Measurements from ENCODE around the gene SLC10A7.

Gene SLC10A7

DNA sequence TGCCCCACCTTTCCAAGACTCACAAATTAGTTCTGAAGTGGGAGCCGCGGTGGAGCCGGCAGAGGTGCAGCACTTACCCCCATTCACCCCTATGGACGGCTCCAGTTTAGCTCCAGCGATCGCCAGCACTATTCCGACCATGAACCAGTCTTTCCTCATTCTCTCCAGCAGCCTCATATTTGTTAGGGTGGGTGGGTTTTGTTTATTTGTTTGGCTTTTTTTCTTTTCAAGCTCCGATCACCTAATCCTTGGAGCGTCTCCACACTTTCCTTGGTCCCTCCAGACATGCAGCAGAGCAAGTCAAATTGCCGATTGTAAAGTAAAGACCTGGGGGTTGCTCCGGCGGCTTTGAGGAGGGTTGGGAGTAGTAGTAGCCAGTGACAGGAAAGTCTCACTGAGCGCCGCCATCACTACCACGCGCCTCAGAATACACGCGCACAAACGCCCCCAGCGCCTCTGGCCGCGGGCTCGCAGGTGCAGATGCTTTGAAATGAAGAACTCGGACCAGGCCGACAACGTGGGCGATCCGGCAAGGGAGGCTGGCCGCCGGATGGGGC, at the start of gene SLC10A7:
Gene SLC10A7 (minus strand): TSS at position 400 of the 557 bp plus-strand sequence. CDS start 223 bp downstream, at position 177.
- no peaks in the 10 kb centered on the region for H3K27me3 Mint-ChIP-seq
- ATAC-seq (replicated peaks; ENCODE audit: extremely low read depth, poor library complexity, severe bottlenecking), result peak; percentile 82
- H3K4me1 Mint-ChIP-seq, result peaks cover 13% of the 10 kb centered on the region

DNA sequence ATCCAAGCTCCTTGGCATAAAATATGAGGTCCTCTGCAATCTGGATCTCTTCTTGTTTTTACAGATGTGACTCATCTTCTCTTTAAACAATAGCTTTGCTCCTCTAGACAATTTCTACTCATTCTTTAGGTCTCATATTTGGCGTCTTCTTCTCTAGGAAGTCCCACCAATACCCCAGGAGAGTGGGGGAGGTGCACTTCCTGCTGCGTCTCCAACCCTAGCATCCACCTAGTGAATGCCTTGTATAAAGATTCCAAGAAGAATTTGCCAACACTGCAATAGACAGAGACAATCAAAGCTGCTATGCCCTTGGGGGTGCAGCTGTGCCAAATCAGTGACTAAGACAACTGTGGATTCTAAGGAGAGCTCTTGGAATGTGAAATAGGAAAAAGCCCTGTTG, 45.7 kb upstream of the SLC10A7 start:
- no peak overlapping the region for H3K27ac Mint-ChIP-seq (ENCODE audit: low read depth)

More for the DNA sequence above, at the start of gene SLC10A7:
- H3K9me3 Mint-ChIP-seq, result no peaks in the 10 kb centered on the region
- no peak within 1 kb of the TSS for H3K4me3 Mint-ChIP-seq
- H3K36me3 Mint-ChIP-seq (ENCODE audit: insufficient read depth), result peaks cover 2% of the 10 kb centered on the region
- no peak within 1 kb of the TSS for H3K27ac Mint-ChIP-seq (ENCODE audit: low read depth)
- DNase-seq (ENCODE audit: low spot score in 2 of 2), result peak; percentile 44 to 45

GRCh38 chr4:146564492-146564891, 42.8 kb upstream of the SLC10A7 start:
- H3K9me3 Mint-ChIP-seq, result no peaks in the 10 kb centered on the region
- DNase-seq (ENCODE audit: low spot score in 2 of 2) (no peak), ATAC-seq (replicated peaks; ENCODE audit: extremely low read depth, poor library complexity, severe bottlenecking) (no peak)
- peaks cover 2% of the 10 kb centered on the region for H3K36me3 Mint-ChIP-seq (ENCODE audit: insufficient read depth)
- peaks cover 62% of the 10 kb centered on the region for H3K27me3 Mint-ChIP-seq
- no peak overlapping the region for H3K27ac Mint-ChIP-seq (ENCODE audit: low read depth)
- H3K4me1 Mint-ChIP-seq, result no peaks in the 10 kb centered on the region
- no peak overlapping the region for H3K4me3 Mint-ChIP-seq

More for the DNA sequence above, 45.7 kb upstream of the SLC10A7 start:
- no peak for DNase-seq (ENCODE audit: low spot score in 2 of 2)
- Mint-ChIP-seq H3K9me3 (no peaks in the 10 kb centered on the region), H3K4me1 (no peaks in the 10 kb centered on the region), H3K4me3 (no peak overlapping the region), H3K27me3 (peaks cover 41% of the 10 kb centered on the region), H3K36me3 (ENCODE audit: insufficient read depth) (peaks cover 2% of the 10 kb centered on the region)
- ATAC-seq (replicated peaks; ENCODE audit: extremely low read depth, poor library complexity, severe bottlenecking), result no peak

- no peak overlapping the region for H3K27ac Mint-ChIP-seq (ENCODE audit: low read depth)
- H3K4me1 Mint-ChIP-seq, result no peaks in the 10 kb centered on the region
- peaks cover 26% of the 10 kb centered on the region for H3K27me3 Mint-ChIP-seq
- ATAC-seq (replicated peaks; ENCODE audit: extremely low read depth, poor library complexity, severe bottlenecking), result no peak
- H3K4me3 Mint-ChIP-seq, result no peak overlapping the region
- H3K36me3 Mint-ChIP-seq (ENCODE audit: insufficient read depth), result no peaks in the 10 kb centered on the region
- H3K9me3 Mint-ChIP-seq, result no peaks in the 10 kb centered on the region
- DNase-seq (ENCODE audit: low spot score in 2 of 2), result no peak
These were observed 28.4 kb upstream of the SLC10A7 start for GRCh38 chr4:146550161-146550560.

- Mint-ChIP-seq H3K4me1 (no peaks in the 10 kb centered on the region), H3K27me3 (peaks cover 43% of the 10 kb centered on the region), H3K36me3 (ENCODE audit: insufficient read depth) (no peaks in the 10 kb centered on the region), H3K27ac (ENCODE audit: low read depth) (no peak overlapping the region), H3K9me3 (peaks cover 9% of the 10 kb centered on the region), H3K4me3 (no peak overlapping the region)
- ATAC-seq (replicated peaks; ENCODE audit: extremely low read depth, poor library complexity, severe bottlenecking), result no peak
- DNase-seq (ENCODE audit: low spot score in 2 of 2), result no peak
These were observed 26.7 kb upstream of the SLC10A7 start for GRCh38 chr4:146548443-146548842.

DNA sequence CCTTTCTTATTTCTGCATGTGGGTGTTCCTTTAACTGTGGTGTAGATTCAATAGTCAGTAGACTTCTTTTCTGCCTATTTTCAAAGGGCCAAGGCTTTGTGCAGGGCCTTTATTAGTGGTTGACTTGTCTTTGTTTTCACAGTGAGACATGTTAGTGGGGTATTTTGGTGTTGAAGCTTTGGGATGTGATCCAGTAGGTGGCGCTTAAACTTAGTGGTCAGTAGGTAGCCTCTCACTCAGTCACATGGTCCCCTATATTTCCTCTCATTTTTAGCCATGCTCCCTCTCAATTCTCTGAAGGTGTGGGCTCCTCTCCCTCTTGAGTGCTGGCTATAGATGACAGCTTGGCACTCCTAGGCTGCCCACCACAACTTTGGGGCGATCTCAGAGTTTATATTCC, 23.4 kb upstream of the SLC10A7 start:
- H3K9me3 Mint-ChIP-seq, result peaks cover 24% of the 10 kb centered on the region
- no peak overlapping the region for H3K4me3 Mint-ChIP-seq
- no peaks in the 10 kb centered on the region for H3K4me1 Mint-ChIP-seq
- H3K27ac Mint-ChIP-seq (ENCODE audit: low read depth), result no peak overlapping the region
- DNase-seq (ENCODE audit: low spot score in 2 of 2) (no peak), ATAC-seq (replicated peaks; ENCODE audit: extremely low read depth, poor library complexity, severe bottlenecking) (no peak)
- H3K36me3 Mint-ChIP-seq (ENCODE audit: insufficient read depth), result no peaks in the 10 kb centered on the region
- H3K27me3 Mint-ChIP-seq, result peaks cover 67% of the 10 kb centered on the region

GRCh38 chr4:146534178-146534577, 12.4 kb upstream of the SLC10A7 start:
- Mint-ChIP-seq H3K36me3 (ENCODE audit: insufficient read depth) (peaks cover 2% of the 10 kb centered on the region), H3K4me1 (no peaks in the 10 kb centered on the region), H3K27me3 (peaks cover 21% of the 10 kb centered on the region), H3K27ac (ENCODE audit: low read depth) (no peak overlapping the region), H3K4me3 (no peak overlapping the region), H3K9me3 (peaks cover 12% of the 10 kb centered on the region)
- ATAC-seq (replicated peaks; ENCODE audit: extremely low read depth, poor library complexity, severe bottlenecking) (no peak), DNase-seq (ENCODE audit: low spot score in 2 of 2) (no peak)

GRCh38 chr4:146525754-146526153, 4.0 kb upstream of the SLC10A7 start:
- H3K36me3 Mint-ChIP-seq (ENCODE audit: insufficient read depth), result no peaks in the 10 kb centered on the region
- no peak overlapping the region for H3K27ac Mint-ChIP-seq (ENCODE audit: low read depth)
- H3K4me3 Mint-ChIP-seq, result no peak overlapping the region
- H3K27me3 Mint-ChIP-seq, result peaks cover 7% of the 10 kb centered on the region
- H3K4me1 Mint-ChIP-seq, result peaks cover 13% of the 10 kb centered on the region
- H3K9me3 Mint-ChIP-seq, result peaks cover 7% of the 10 kb centered on the region
- ATAC-seq (replicated peaks; ENCODE audit: extremely low read depth, poor library complexity, severe bottlenecking) (no peak), DNase-seq (ENCODE audit: low spot score in 2 of 2) (no peak)

GRCh38 chr4:146524663-146525062, 2.9 kb upstream of the SLC10A7 start:
- Mint-ChIP-seq H3K4me1 (peaks cover 13% of the 10 kb centered on the region), H3K9me3 (no peaks in the 10 kb centered on the region), H3K27ac (ENCODE audit: low read depth) (no peak overlapping the region), H3K36me3 (ENCODE audit: insufficient read depth) (no peaks in the 10 kb centered on the region), H3K27me3 (no peaks in the 10 kb centered on the region), H3K4me3 (no peak overlapping the region)
- no peak for ATAC-seq (replicated peaks; ENCODE audit: extremely low read depth, poor library complexity, severe bottlenecking)
- no peak for DNase-seq (ENCODE audit: low spot score in 2 of 2)

DNA sequence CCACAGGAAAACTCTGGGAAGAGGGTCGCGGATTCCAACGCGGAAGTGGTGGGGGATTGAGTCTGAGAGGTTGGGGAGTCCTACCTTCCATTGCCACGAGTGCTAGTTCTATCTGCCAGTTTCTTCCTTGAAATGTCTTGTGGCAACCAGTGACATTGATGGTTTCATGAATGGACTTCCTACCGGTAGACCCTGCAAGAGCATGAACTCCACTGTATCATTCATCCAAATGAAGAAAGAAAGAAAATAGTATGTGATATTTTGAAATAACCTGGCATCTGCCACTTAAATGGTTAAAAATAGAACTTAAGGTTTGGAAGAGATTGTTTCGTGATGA, 1.1 kb upstream of the SLC10A7 start:
- ATAC-seq (replicated peaks; ENCODE audit: extremely low read depth, poor library complexity, severe bottlenecking) (peak; percentile 27), DNase-seq (ENCODE audit: low spot score in 2 of 2) (no peak)
- Mint-ChIP-seq H3K9me3 (no peaks in the 10 kb centered on the region), H3K27ac (ENCODE audit: low read depth) (no peak overlapping the region), H3K27me3 (no peaks in the 10 kb centered on the region), H3K4me1 (peaks cover 13% of the 10 kb centered on the region), H3K4me3 (no peak overlapping the region), H3K36me3 (ENCODE audit: insufficient read depth) (peaks cover 2% of the 10 kb centered on the region)

GRCh38 chr4:146522098-146522868, 543 bp upstream of the SLC10A7 start:
- Mint-ChIP-seq H3K9me3 (no peaks in the 10 kb centered on the region), H3K27me3 (no peaks in the 10 kb centered on the region), H3K27ac (ENCODE audit: low read depth) (no peak overlapping the region), H3K4me3 (no peak overlapping the region), H3K36me3 (ENCODE audit: insufficient read depth) (peaks cover 2% of the 10 kb centered on the region), H3K4me1 (peaks cover 13% of the 10 kb centered on the region)
- peak; percentile 64 to 65 for DNase-seq (ENCODE audit: low spot score in 2 of 2)
- peak; percentile 74 for ATAC-seq (replicated peaks; ENCODE audit: extremely low read depth, poor library complexity, severe bottlenecking)

DNA sequence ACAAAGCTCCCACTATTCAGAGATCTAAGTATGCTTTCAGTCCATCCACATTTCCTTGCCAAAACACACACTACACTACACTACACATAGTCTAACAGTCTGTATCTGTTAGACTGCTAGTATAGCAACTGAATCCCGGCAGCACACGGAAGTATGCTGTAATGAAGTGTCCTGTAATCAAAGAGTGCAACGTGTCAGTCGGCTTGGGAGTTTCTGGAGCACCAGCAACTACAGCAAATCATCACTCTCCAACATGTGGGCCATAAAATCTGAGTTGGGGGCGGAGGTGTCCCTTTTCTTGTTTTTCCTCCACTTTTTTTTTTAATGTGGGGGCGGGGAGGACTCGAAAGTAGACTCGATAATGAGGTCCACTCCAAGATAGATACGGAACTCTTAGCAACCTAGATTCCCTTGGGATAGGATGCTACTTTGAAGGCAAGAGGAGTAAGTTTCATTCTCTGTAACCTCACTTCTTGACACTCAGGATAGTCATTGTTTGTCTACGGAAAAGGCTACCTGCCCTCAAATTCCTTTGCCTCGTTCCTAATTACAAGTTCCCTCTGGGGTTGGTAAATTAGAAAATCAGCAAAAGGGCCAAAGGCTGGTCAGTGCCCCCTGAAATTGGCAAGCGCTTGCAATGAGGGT, 722 bp downstream of the SLC10A7 start:
- no peaks in the 10 kb centered on the region for H3K27me3 Mint-ChIP-seq
- ATAC-seq (replicated peaks; ENCODE audit: extremely low read depth, poor library complexity, severe bottlenecking) (peak; percentile 46), DNase-seq (ENCODE audit: low spot score in 2 of 2) (no peak)
- no peak overlapping the region for H3K4me3 Mint-ChIP-seq
- H3K36me3 Mint-ChIP-seq (ENCODE audit: insufficient read depth), result peaks cover 2% of the 10 kb centered on the region
- peaks cover 13% of the 10 kb centered on the region for H3K4me1 Mint-ChIP-seq
- H3K27ac Mint-ChIP-seq (ENCODE audit: low read depth), result no peak overlapping the region
- H3K9me3 Mint-ChIP-seq, result no peaks in the 10 kb centered on the region
